Cardiac fibroblast (primary cell): Measurements from ENCODE around the gene SMYD3.

Experiments used
- DNase-seq, 2 donors: peaks; one replicate each; pipeline versions ENCODE4 v3.0.0 to v3.0.0-alpha.2; 2010; ENCODE audit warnings: low read depth in 2 of 2
- H3K4me3 ChIP-seq, 2 donors: replicated peaks in 1 of 2; 1 replicate in 1 of 2; 2 replicates in 1 of 2; pipeline ENCODE4 v1.5.1; 2011; ENCODE audit warnings: low read depth in 2 of 2, low read length in 2 of 2, mild to moderate bottlenecking in 2 of 2, moderate library complexity in 1 of 2
- TF ChIP-seq, protein P1 (sequence below): IDR thresholded peaks from one replicate; pipeline ENCODE4 v1.5.1; 2011; ENCODE audit warnings: low read depth, mild to moderate bottlenecking, low read length, inconsistent platforms

The SMYD3 gene

DNA sequence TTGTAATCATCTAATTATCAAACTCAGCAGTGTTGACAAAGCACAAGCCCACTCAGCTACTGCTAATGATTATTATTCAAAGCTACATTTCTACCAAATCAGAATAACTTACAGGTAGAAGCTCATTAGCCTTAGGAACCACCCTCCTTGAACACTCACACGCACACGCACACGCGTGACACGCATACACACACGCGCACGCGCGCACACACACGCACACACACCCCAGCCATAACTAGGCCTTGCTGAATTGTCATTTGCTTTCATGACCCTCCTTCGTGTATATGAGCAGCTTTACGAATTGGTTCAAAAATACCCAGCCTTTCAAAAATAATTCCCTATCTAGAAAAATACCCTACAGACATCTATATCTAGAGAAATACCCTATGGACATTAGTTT lies 195.6 kb downstream of the SMYD3 start:
- TF ChIP-seq, protein P1, sequence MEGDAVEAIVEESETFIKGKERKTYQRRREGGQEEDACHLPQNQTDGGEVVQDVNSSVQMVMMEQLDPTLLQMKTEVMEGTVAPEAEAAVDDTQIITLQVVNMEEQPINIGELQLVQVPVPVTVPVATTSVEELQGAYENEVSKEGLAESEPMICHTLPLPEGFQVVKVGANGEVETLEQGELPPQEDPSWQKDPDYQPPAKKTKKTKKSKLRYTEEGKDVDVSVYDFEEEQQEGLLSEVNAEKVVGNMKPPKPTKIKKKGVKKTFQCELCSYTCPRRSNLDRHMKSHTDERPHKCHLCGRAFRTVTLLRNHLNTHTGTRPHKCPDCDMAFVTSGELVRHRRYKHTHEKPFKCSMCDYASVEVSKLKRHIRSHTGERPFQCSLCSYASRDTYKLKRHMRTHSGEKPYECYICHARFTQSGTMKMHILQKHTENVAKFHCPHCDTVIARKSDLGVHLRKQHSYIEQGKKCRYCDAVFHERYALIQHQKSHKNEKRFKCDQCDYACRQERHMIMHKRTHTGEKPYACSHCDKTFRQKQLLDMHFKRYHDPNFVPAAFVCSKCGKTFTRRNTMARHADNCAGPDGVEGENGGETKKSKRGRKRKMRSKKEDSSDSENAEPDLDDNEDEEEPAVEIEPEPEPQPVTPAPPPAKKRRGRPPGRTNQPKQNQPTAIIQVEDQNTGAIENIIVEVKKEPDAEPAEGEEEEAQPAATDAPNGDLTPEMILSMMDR, result no peak
- DNase-seq, result no peak
- no peak overlapping the region for H3K4me3 ChIP-seq

DNA sequence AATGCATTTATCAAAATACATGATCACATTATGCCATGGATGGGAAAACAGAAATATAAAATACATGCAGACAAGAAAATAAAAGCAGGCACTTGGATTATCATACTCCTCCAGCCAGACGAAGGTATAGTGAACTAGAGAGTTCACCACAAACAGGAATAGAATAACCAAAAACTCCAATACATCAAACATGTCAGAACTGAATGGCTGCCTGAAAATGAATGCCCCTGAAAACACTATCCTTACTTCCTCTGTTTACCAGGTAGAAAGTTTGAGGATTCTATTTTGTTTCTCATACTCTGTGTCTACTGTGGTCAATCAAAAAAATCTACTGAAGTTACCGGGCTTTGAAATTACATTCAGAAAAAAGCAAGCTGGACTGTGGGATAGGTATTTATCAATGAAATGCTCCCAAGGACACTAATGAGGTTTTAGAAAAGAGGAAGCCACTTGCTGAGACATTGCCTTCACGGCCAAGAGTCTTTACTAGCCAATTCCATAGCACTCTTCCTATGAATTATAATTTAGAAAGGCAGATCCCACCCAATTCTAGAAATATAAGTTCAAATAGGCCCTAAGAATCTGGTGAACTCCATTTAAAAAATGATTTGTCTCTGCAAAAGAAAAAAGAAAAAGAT lies 197.7 kb downstream of the SMYD3 start:
- H3K4me3 ChIP-seq, result no peak overlapping the region
- no peak for DNase-seq
- TF ChIP-seq, protein P1, result no peak

DNA sequence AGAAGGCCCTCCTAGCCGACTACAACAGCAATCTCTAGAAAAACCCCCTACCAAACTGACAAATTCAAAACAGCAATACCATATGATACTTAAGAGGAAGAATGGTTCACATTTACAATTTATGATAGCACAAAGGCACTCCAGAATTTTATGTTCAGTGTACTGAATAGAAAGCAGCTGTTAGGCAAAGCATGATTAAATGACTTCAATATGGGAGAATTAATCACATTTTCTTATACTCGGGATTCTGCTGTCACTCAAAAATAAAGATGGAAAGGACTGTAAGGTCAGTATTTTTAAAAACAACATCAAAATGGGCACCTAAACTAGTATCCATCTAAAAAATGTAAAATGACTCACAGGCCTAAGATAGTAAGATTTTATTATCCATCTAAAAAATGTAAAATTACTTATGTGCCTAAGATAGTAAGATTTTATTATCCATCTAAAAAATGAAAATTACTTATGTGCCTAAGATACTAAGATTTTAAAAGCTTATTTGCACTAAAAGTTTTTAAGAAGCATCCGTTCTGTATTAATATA lies 198.5 kb downstream of the SMYD3 start:
- DNase-seq, result no peak

DNA sequence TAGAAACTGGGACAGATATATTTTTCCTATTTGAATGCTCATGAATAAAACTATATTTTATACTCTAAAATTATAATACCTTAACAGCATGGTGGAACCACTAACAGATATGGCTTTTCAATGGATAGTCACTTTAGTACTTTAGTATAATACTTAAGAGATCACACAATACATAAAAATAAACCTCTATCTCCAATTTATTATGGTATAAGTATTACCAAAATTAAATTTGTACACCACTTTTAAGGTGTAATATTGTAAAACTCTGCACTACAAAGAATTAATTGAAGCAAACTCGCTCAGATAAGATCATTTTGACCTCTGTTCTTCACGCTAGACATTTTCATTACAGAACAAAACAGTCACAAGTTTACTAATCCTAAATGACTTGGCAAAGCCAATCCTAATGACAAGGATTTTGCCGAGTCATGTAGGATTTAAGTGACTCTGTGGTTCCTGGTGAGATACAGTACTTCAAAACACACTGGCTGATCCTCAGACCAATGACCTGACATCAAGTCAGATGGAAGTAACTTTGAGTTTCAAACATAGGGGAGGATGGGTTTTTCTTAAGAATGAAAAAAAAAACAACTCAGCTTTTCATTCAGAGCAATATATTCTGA lies 200.6 kb downstream of the SMYD3 start:
- TF ChIP-seq, protein P1, result no peak
- peak in 1 of 2 donors; percentile 15 for DNase-seq
- no peak overlapping the region for H3K4me3 ChIP-seq

More for the DNA sequence above, 198.5 kb downstream of the SMYD3 start:
- no peak overlapping the region for H3K4me3 ChIP-seq
- TF ChIP-seq, protein P1, result no peak

DNA sequence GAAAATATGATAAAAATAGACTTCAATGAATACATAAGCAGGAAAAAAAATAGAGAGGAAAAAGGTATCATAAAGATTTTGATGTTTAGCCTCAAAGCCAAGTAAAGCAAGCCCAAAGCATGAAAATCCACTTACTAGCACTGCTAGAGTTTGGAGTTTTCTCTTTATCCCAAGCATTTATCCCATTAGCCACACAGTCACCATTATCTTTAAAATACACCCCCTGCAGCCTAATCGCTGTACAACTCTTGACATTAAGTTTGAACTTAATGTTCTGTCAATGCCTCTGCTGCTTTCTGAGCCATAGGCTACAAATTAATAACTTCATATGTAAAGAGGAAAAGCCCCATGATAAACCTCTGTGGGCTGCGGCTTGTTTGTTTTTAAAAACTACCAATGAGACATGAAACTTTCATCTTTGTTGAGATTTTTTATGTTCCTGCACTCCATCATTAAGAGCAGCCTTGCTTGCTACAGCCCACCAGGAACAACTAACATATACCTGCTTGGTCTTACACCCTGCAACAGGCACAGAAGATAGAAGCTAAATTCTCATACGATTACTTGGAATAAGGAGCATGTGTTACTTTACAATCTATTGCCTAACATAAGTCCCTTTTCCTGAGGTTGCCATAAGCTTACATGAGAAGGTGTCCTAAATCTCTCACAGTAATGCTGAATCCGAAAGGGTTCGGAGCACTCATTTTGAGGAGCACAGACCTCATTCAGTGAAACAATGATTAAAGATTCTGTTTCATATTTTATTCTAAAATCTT lies 202.4 kb downstream of the SMYD3 start:
- TF ChIP-seq, protein P1, result no peak
- H3K4me3 ChIP-seq, result no peak overlapping the region
- DNase-seq, result no peak

DNA sequence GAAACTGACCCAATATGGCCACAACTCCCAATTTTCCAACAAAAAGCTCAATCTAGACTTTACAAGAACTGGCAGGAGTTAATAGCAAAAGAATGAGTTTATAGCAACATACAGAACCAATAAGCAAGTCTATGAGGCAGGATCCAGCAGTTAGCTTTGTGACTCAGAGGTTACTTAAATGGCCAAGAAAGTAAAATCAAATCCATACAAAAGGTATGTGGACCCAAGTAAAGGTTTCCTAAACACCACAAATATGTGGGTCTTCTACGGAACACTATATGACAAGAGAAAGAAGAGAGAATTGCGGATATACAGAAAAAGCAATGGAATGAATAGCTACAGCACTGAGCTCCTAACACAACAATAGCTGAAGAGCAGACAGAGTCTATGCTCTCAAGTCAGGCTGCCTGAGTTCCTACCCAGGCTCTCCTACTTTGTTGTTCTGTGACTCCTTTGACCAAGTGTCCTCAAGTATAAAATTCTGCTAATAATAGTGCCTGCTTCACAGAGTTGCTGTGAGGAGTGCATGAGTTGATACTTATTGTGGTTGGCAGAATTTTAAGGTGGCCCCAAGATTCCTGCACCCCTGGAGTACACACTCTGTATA lies 204.3 kb downstream of the SMYD3 start:
- H3K4me3 ChIP-seq, result no peak overlapping the region
- DNase-seq, result no peak
- TF ChIP-seq, protein P1, result no peak
